Stimulated activated CD4-positive, alpha-beta T cell treated with anti-CD3 and anti-CD28 coated beads, Interleukin-15, amount 100 ng/mL, for 1 hour (primary cell): ENCODE data around the gene TBCK.
"Not testable (repeated sequence)": the region's sequence is repeated elsewhere in the genome, so short reads cannot be mapped to it uniquely, and the experiment has no call there.

Experiments
- DNase-seq, 2 donors: peaks; one replicate each; pipeline ENCODE4 v3.0.0-alpha.2; 2020; ENCODE audit warnings: low read depth in 1 of 2, low spot score in 1 of 2

The TBCK gene

DNA sequence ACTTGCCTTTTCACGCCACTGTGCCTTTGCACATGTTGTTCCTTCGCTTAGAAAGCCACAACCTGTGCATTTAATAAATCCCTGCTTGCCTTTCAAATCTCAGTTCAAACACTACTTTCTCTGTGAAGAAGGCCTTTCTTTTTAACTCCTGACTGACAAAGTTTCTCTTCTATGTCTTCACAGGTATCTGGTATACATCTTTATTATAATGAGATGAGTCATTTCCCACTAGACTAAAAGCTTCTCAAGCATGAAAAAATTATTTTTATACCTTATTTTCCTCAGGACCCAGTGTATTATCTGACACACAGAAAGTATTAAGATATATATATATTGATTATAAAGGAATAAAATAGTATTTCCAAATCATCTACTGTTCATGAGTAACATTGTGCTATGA is 189.9 kb downstream of the TBCK start:
- DNase-seq: no peak

DNA sequence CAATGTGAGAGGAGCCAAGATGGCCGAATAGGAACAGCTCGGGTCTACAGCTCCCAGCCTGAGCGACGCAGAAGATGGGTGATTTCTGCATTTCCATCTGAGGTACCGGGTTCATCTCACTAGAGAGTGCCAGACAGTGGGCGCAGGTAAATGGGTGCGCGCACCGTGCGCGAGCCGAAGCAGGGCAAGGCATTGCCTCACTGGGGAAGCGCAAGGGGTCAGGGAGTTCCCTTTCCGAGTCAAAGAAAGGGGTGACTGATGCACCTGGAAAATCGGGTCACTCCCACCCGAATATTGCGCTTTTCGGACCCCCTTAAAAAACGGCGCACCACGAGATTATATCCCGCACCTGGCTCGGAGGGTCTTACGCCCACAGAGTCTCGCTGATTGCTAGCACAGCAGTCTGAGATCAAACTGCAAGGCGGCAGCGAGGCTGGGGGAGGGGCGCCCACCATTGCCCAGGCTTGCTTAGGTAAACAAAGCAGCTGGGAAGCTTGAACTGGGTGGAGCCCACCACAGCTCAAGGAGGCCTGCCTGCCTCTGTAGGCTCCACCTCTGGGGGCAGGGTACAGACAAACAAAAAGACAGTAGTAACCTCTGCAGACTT is 196.0 kb downstream of the TBCK start:
- DNase-seq: not testable (repeated sequence)

- DNase-seq: no peak
Measured at GRCh38 chr4:106116025-106116424, 200.0 kb downstream of the TBCK start.

GRCh38 chr4:106114270-106114669 is 201.7 kb downstream of the TBCK start:
- DNase-seq: no peak

GRCh38 chr4:106111778-106112469 is 204.1 kb downstream of the TBCK start:
- not testable (repeated sequence) for DNase-seq

GRCh38 chr4:106109929-106110328 is 206.1 kb downstream of the TBCK start:
- DNase-seq: no peak

- DNase-seq: no peak
Measured at GRCh38 chr4:106105697-106106096, 210.3 kb downstream of the TBCK start.

- DNase-seq: no peak
Measured at GRCh38 chr4:106104276-106104675, 211.7 kb downstream of the TBCK start.

DNA sequence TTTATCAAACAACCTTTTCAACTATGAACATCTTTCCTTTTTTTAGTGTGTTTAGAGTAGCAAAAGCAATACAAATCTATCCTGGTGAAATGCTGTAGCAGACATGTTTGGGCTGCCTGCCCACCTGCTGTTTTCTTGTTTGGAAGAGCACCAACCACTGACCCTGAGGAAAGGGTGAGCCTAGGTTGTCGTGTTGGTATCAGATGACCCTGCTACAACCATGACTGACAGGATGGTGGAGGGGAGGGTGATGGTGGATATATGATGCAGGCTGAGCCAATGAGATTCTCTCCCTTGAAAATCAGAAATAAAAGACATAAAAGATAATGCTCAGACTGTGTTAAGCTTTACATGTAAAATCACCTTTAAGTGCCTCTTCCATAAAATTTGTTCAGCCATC is 219.6 kb downstream of the TBCK start:
- DNase-seq: no peak

- no peak for DNase-seq
Measured at GRCh38 chr4:106095408-106095807, 220.6 kb downstream of the TBCK start.

- no peak for DNase-seq
Measured at GRCh38 chr4:106092361-106093040, 223.5 kb downstream of the TBCK start.

- DNase-seq: no peak
Measured at GRCh38 chr4:106090826-106091225, 225.2 kb downstream of the TBCK start.

- DNase-seq: no peak
Measured at GRCh38 chr4:106083065-106083464, 232.9 kb downstream of the TBCK start.

- DNase-seq: no peak
Measured at GRCh38 chr4:106080376-106080775, 235.6 kb downstream of the TBCK start.

GRCh38 chr4:106079616-106080015 is 236.4 kb downstream of the TBCK start:
- DNase-seq: no peak

GRCh38 chr4:106065018-106065417 is 251.0 kb downstream of the TBCK start:
- DNase-seq: no peak

GRCh38 chr4:106063009-106063408 is 253.0 kb downstream of the TBCK start:
- DNase-seq: no peak

DNA sequence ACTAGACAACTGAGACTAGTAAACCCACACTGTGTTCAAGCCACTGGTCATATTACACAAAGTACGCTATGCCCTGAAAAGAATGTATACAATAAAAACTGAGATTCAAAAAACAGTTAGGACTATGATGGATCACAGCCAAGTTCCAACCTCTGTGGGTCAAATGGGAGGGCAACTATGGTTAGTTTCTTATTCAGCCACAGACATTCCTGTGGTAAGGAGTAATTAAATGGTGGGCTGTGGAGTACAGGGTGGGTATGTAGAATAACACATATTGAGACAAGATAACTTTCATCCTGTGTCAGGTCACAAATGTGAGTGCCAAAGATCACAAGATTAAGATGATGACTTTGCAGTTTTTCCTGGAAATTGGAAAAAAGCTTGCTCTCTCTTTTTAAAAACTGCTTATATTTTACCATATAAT is 253.5 kb downstream of the TBCK start:
- DNase-seq: no peak

- DNase-seq: no peak
Measured at GRCh38 chr4:106058921-106059320, 257.1 kb downstream of the TBCK start.

DNA sequence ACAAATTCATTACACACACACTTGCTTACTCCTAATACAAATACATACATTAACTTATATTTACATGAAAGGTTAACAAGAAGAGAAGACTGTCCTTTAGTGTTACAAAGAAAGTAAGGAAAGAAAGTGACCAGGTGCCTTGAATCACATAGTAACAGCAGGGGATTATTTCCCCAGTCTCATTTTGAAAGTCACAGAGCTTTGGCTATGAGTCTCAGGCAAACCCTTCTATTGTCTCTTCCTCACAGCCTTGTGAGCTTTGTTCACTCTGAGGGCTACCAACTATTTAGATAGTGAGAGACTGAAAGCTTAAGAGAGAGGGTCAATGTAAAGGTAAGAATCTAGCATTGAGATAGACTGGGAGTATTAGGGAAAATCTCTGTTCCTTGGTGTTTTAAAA is 259.1 kb downstream of the TBCK start:
- DNase-seq: no peak

- DNase-seq: no peak
Measured at GRCh38 chr4:106051514-106051913, 264.5 kb downstream of the TBCK start.

GRCh38 chr4:106049490-106049889 is 266.5 kb downstream of the TBCK start:
- DNase-seq: no peak
